H1 (cell line): ENCODE measurements around the gene STK40. TPM values are rescaled to one million over a fixed set of nuclear protein-coding genes. Genes with fewer than 3 reads are reported as not detected.

Experiments
- CTCF ChIA-PET: fragments of 300-600 bp; sonication (Branson Sonifier 250); formaldehyde crosslinking; loops from one replicate; lab custom pipeline; 2021; ENCODE audit not compliant: partially characterized antibody; lab: Charles Lee
- POLR2A ChIA-PET: fragments of 300-600 bp; sonication (Branson Sonifier 250); formaldehyde crosslinking; loops from one replicate; lab custom pipeline; 2021; ENCODE audit warnings: inconsistent platforms; ENCODE audit not compliant: partially characterized antibody; lab: Charles Lee
- DNase-seq, 2 experiments: peaks; one replicate each; pipeline versions ENCODE4 v3.0.0 to v3.0.0-alpha.2; 2010 to 2022; ENCODE audit warnings: low spot score in 2 of 2, low read depth in 1 of 2, mixed read lengths in 1 of 2
- FAIRE-seq: peaks from 2 replicates; lab custom pipeline; 2011; peaks lifted over from hg19 to GRCh38; lab: Jason Lieb, UNC
- H2AFZ ChIP-seq: 2 replicates; pipeline ENCODE4 v1.8.1; 2012; ENCODE audit warnings: low read length, inconsistent platforms
- H2AK5ac ChIP-seq: 2 replicates; pipeline ENCODE4 v1.6.1; 2013; ENCODE audit warnings: low read depth, low read length
- H2BK120ac ChIP-seq: replicated peaks from 2 replicates; pipeline ENCODE3; 2013; ENCODE audit warnings: low read depth, low read length, inconsistent platforms
- H2BK12ac ChIP-seq: 2 replicates; pipeline ENCODE4 v1.6.1; 2013; ENCODE audit warnings: low read depth, low read length
- H2BK15ac ChIP-seq: 2 replicates; pipeline ENCODE4 v1.6.1; 2013; ENCODE audit warnings: low read length
- H2BK20ac ChIP-seq: 2 replicates; pipeline ENCODE4 v1.6.1; 2013; ENCODE audit warnings: low read length
- H2BK5ac ChIP-seq: 2 replicates; pipeline ENCODE4 v1.6.1; 2013; ENCODE audit warnings: low read depth, low read length
- H3K14ac ChIP-seq: 2 replicates; pipeline ENCODE4 v1.6.1; 2013; ENCODE audit warnings: inconsistent platforms; ENCODE audit not compliant: insufficient read length
- H3K18ac ChIP-seq: 2 replicates; pipeline ENCODE4 v1.6.1; 2013; ENCODE audit warnings: low read length; ENCODE audit errors: extremely low read depth
- H3K23ac ChIP-seq: 2 replicates; pipeline ENCODE4 v1.6.1; 2013; ENCODE audit warnings: inconsistent platforms; ENCODE audit not compliant: insufficient read length
- H3K23me2 ChIP-seq: 2 replicates; pipeline ENCODE4 v1.6.1; 2013; ENCODE audit warnings: low read depth, low read length
- H3K27ac ChIP-seq: 2 replicates; pipeline ENCODE4 v1.6.1; 2011; ENCODE audit warnings: low read depth, low read length, inconsistent platforms
- H3K27me3 ChIP-seq, 4 experiments: replicated peaks in 1 of 4; 1 replicate in 1 of 4; 2 replicates in 3 of 4; pipeline versions ENCODE4 v1.6.1 to v1.8.1; 2011 to 2013; ENCODE audit warnings: low read length in 3 of 4, mild to moderate bottlenecking in 3 of 4, inconsistent platforms in 2 of 4, mixed read lengths in 2 of 4, moderate library complexity in 1 of 4; ENCODE audit not compliant: control insufficient read depth in 3 of 4, insufficient read depth in 3 of 4; ENCODE audit errors: extremely low read depth in 1 of 4
- H3K36me3 ChIP-seq, 4 experiments: 2 replicates each; pipeline versions ENCODE4 v1.6.1 to v1.8.1; 2011 to 2013; ENCODE audit warnings: mild to moderate bottlenecking in 4 of 4, low read length in 3 of 4, moderate library complexity in 2 of 4, control low read depth in 1 of 4, inconsistent platforms in 1 of 4; ENCODE audit not compliant: insufficient read depth in 4 of 4, control insufficient read depth in 2 of 4
- H3K4ac ChIP-seq: replicated peaks from 2 replicates; pipeline ENCODE3; 2013; ENCODE audit warnings: low read length, low read depth, mixed read lengths, inconsistent platforms; ENCODE audit not compliant: insufficient read length
- H3K4me1 ChIP-seq, 4 experiments: replicated peaks in 1 of 4; 1 replicate in 1 of 4; 2 replicates in 3 of 4; pipeline versions ENCODE4 v1.6.1 to v1.8.1; 2011 to 2013; ENCODE audit warnings: low read length in 3 of 4, inconsistent platforms in 2 of 4, mixed read lengths in 1 of 4; ENCODE audit not compliant: insufficient read depth in 4 of 4, control insufficient read depth in 3 of 4
- H3K4me2 ChIP-seq, 2 experiments: 2 replicates each; pipeline versions ENCODE4 v1.6.1 to v1.8.1; 2011 to 2013; ENCODE audit warnings: low read depth in 2 of 2, low read length in 2 of 2, control low read depth in 1 of 2, inconsistent platforms in 1 of 2, mild to moderate bottlenecking in 1 of 2; ENCODE audit not compliant: insufficient read depth in 1 of 2
- H3K4me3 ChIP-seq, 4 experiments: fragments of 200-600, 300-600 bp in 1 of 4; sonication (generic), shearing (Covaris generic), sonication (Bioruptor Twin) in 1 of 4; 2 replicates each; pipeline versions ENCODE4 v1.5.1 to v1.8.1; 2011 to 2016; ENCODE audit warnings: low read length in 4 of 4, low read depth in 3 of 4, control low read depth in 2 of 4, inconsistent platforms in 2 of 4, mild to moderate bottlenecking in 2 of 4, mixed read lengths in 1 of 4, moderate library complexity in 1 of 4; ENCODE audit not compliant: insufficient read depth in 2 of 4; ENCODE audit errors: extremely low read depth in 1 of 4
- H3K56ac ChIP-seq: replicated peaks from 2 replicates; pipeline ENCODE3; 2013; ENCODE audit warnings: low read depth, mild to moderate bottlenecking, mixed read lengths, low read length, inconsistent platforms; ENCODE audit not compliant: insufficient read length
- H3K79me1 ChIP-seq: 2 replicates; pipeline ENCODE4 v1.6.1; 2013; ENCODE audit warnings: low read depth, low read length, control low read depth
- H3K79me2 ChIP-seq, 2 experiments: 2 replicates each; pipeline versions ENCODE4 v1.6.1 to v1.8.1; 2012 to 2013; ENCODE audit warnings: low read length in 2 of 2, mild to moderate bottlenecking in 2 of 2, inconsistent platforms in 1 of 2; ENCODE audit not compliant: insufficient read depth in 2 of 2, control insufficient read depth in 1 of 2
- H3K9ac ChIP-seq, 4 experiments: replicated peaks in 1 of 4; 1 replicate in 1 of 4; 2 replicates in 3 of 4; pipeline versions ENCODE4 v1.6.1 to v1.8.1; 2011 to 2013; ENCODE audit warnings: low read depth in 3 of 4, low read length in 3 of 4, control low read depth in 2 of 4, mild to moderate bottlenecking in 2 of 4, moderate library complexity in 2 of 4, inconsistent platforms in 1 of 4; ENCODE audit errors: extremely low read depth in 1 of 4
- H3K9me3 ChIP-seq, 2 experiments: 2 replicates each; pipeline versions ENCODE4 v1.6.1 to v1.8.1; 2012 to 2013; ENCODE audit warnings: mild to moderate bottlenecking in 2 of 2, moderate library complexity in 2 of 2, control low read depth in 1 of 2, inconsistent platforms in 1 of 2, low read depth in 1 of 2, low read length in 1 of 2, mixed read lengths in 1 of 2; ENCODE audit not compliant: insufficient read depth in 2 of 2
- H4K20me1 ChIP-seq, 2 experiments: replicated peaks in 1 of 2; 2 replicates each; pipeline versions ENCODE3 to v1.8.1; 2011 to 2013; ENCODE audit warnings: inconsistent platforms in 2 of 2, low read length in 2 of 2, mild to moderate bottlenecking in 1 of 2; ENCODE audit not compliant: insufficient read depth in 2 of 2, control insufficient read depth in 1 of 2
- H4K5ac ChIP-seq: 2 replicates; pipeline ENCODE4 v1.6.1; 2013; ENCODE audit warnings: low read length, low read depth, mixed read lengths, inconsistent platforms; ENCODE audit not compliant: insufficient read length
- H4K8ac ChIP-seq: 2 replicates; pipeline ENCODE4 v1.8.0; 2013; ENCODE audit warnings: mild to moderate bottlenecking, moderate library complexity, low read length, inconsistent platforms; ENCODE audit not compliant: insufficient read depth; ENCODE audit errors: extremely low read depth
- H4K91ac ChIP-seq: replicated peaks from 2 replicates; pipeline ENCODE3; 2013; ENCODE audit warnings: low read length, mixed read lengths, inconsistent platforms; ENCODE audit not compliant: insufficient read length
- BACH1 ChIP-seq: IDR thresholded peaks from 2 replicates; pipeline ENCODE4 v1.6.1; 2012; ENCODE audit warnings: low read length, improper control_type of control experiment
- BCL11A ChIP-seq, 2 experiments: IDR thresholded peaks; one replicate each; pipeline ENCODE4 v1.6.1; 2011; ENCODE audit warnings: low read depth in 2 of 2, low read length in 2 of 2, mild to moderate bottlenecking in 2 of 2
- CBX8 ChIP-seq: fragments of 300-800, 300-1000 bp; sonication (generic); IDR thresholded peaks from 2 replicates; pipeline ENCODE4 v1.7.1; 2016; ENCODE audit warnings: low read depth, low read length, borderline replicate concordance
- CEBPB ChIP-seq: IDR thresholded peaks from 2 replicates; pipeline ENCODE4 v1.6.1; 2012; ENCODE audit warnings: low read depth, low read length
- EGR1 ChIP-seq: IDR thresholded peaks from 2 replicates; pipeline ENCODE4 v1.6.1; 2011; ENCODE audit warnings: low read depth, low read length, borderline replicate concordance
- FOSL1 ChIP-seq: IDR thresholded peaks from 2 replicates; pipeline ENCODE4 v1.6.1; 2011; ENCODE audit warnings: mild to moderate bottlenecking, low read depth, low read length, moderate library complexity; ENCODE audit not compliant: insufficient read depth
- MAFK ChIP-seq: IDR thresholded peaks from 2 replicates; pipeline ENCODE4 v1.6.1; 2012; ENCODE audit warnings: low read depth, mild to moderate bottlenecking, improper control_type of control experiment, low read length
- NANOG ChIP-seq: IDR thresholded peaks from 2 replicates; pipeline ENCODE4 v1.6.1; 2011; ENCODE audit warnings: low read length, low read depth, mild to moderate bottlenecking, inconsistent platforms; ENCODE audit not compliant: insufficient read depth, poor library complexity, severe bottlenecking
- SRF ChIP-seq: IDR thresholded peaks from 2 replicates; pipeline ENCODE4 v1.6.1; 2011; ENCODE audit warnings: mild to moderate bottlenecking, low read depth, low read length, moderate library complexity
- YY1 ChIP-seq: IDR thresholded peaks from 2 replicates; pipeline ENCODE4 v1.6.1; 2011; ENCODE audit warnings: low read depth, mild to moderate bottlenecking, low read length
- WGBS, 2 experiments: shearing (Covaris generic) in 1 of 2; methylation state at CpG; one replicate each; pipeline versions ENCODE4 v1.1.6 to v1.1.7; 2013 to 2015; ENCODE audit warnings: low lambda C conversion rate in 2 of 2, mixed read lengths in 2 of 2, inconsistent platforms in 1 of 2, low coverage in 1 of 2, missing lambda C conversion rate in 1 of 2; ENCODE audit not compliant: insufficient replicate concordance in 2 of 2, insufficient coverage in 1 of 2, insufficient read length in 1 of 2; ENCODE audit errors: extremely low coverage in 1 of 2, missing lambda C conversion rate in 1 of 2; 5-methylcytosine and 5-hydroxymethylcytosine counted together
- polyA plus RNA-seq, 7 experiments: library from polyadenylated mRNA; depleted of rRNA in 3 of 7; stranded (reverse) in 5 of 7; unstranded in 2 of 7; fragments of >200 nt in 5 of 7; fragments of 200-250 nt in 2 of 7; gene quantifications; 1 replicate in 5 of 7; 2 replicates in 1 of 7; 4 replicates in 1 of 7; pipeline versions ENCODE4 v1.2.1 to v1.2.3, GENCODE V29; 2011 to 2013; ENCODE audit warnings: missing spikeins in 2 of 7, mixed read lengths in 2 of 7
- total RNA-seq: library from RNA; stranded (reverse); fragmentation: NEBNext Ultra II Directional; extraction: Animal tissue kit (Norgen Biotek cat#: 25700); gene quantifications from 2 replicates; pipeline ENCODE4 v1.2.1, GENCODE V29; 2021
- TF ChIP-seq, protein P1 (sequence below), 3 experiments: IDR thresholded peaks; 1 replicate in 2 of 3; 2 replicates in 1 of 3; pipeline versions ENCODE4 v1.5.1 to v1.6.1; 2011; ENCODE audit warnings: low read length in 3 of 3, mild to moderate bottlenecking in 3 of 3, inconsistent platforms in 2 of 3, low read depth in 1 of 3, moderate library complexity in 1 of 3; ENCODE audit not compliant: insufficient read depth in 1 of 3; ENCODE audit errors: control extremely low read depth in 1 of 3

STK40 gene
- total and polyA plus RNA-seq, 2 of the 8 experiments (the other 6 are each of a cell fraction or from before 2014, with no cell fraction given), result 13.6 to 28.6 TPM

DNA sequence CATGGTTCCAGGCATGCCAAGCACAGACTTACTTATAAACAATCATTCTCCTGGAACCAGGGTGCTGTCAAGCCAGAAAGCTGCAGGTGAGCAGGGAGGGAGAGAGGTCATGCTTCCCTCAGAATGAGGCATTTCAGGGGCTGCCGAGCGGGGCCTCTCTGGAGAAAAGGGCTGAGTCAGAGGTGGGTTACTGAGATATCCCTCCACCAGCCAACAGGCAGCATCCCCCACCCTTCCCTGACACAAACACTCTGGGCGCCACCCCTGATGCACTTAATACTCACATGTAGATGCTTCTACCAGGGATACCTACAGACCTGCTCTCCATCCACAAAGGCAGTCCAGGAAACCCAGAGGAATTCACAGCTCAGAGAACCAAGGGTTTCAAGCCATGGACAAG lies 13.1 kb downstream of the STK40 start:
- H3K18ac ChIP-seq, result no peak overlapping the region; the same call in 1 of the 2 replicates
- H3K56ac ChIP-seq, result no peak overlapping the region
- H3K4ac ChIP-seq, result peak overlapping the region; percentile 85
- no peaks in the 10 kb centered on the region for H3K27me3 ChIP-seq
- peak overlapping the region; percentile 39; the same call in 1 of the 2 replicates for H2BK12ac ChIP-seq
- H4K8ac ChIP-seq, result no peak overlapping the region
- H2BK5ac ChIP-seq, result peak overlapping the region; percentile 4; the same call in 1 of the 2 replicates
- DNase-seq, result no peak
- peaks cover 12 to 34% (median 20%) of the 10 kb centered on the region in 4 experiments for H3K4me1 ChIP-seq
- peaks cover 0 to 9% of the 10 kb centered on the region in 2 experiments for H4K20me1 ChIP-seq
- H2AFZ ChIP-seq, result no peak overlapping the region
- no peaks in the 10 kb centered on the region for H3K23me2 ChIP-seq
- H3K4me2 ChIP-seq, result no peak overlapping the region; a peak in 1 of 4 replicates
- H3K79me1 ChIP-seq, result no peaks in the 10 kb centered on the region; the same call in 1 of the 2 replicates
- peaks cover 0 to 42% of the 10 kb centered on the region in 2 experiments; a peak in 2 of 4 replicates for H3K79me2 ChIP-seq
- WGBS, 2 experiments, result 77% methylated on average over 3 of the region's 3 CpGs; no CpG with 5 or more reads in 1 of the 2 experiments
- H3K9ac ChIP-seq, result 0 out of 7 replicates have a peak overlapping the region, but pooled peaks of 1 of the 4 experiments have one; percentile 1
- H4K5ac ChIP-seq, result no peak overlapping the region
- POLR2A ChIA-PET, result no interaction called here
- peak overlapping the region; percentile 94; the same call in 1 of the 2 replicates for H2BK15ac ChIP-seq
- no peaks in the 10 kb centered on the region for H3K36me3 ChIP-seq
- peak overlapping the region; percentile 82; the same call in 1 of the 2 replicates for H2BK20ac ChIP-seq
- peak overlapping the region; percentile 61 for H4K91ac ChIP-seq
- H3K23ac ChIP-seq, result no peak overlapping the region
- no peak for FAIRE-seq
- H3K27ac ChIP-seq, result no peak overlapping the region
- peak overlapping the region; percentile 46; the same call in 1 of the 2 replicates for H2AK5ac ChIP-seq
- H3K9me3 ChIP-seq, result no peaks in the 10 kb centered on the region
- CTCF ChIA-PET, result interaction anchor here (1.2 to 7.9 kb wide), 3 partner anchors 8 to 47 kb away, joined by 3 to 90 read pairs (median 4); partner anchors contain the start of genes LSM10 and STK40
- H2BK120ac ChIP-seq, result no peak overlapping the region
- no peak overlapping the region for H3K14ac ChIP-seq
- no peak overlapping the region; a peak in 1 of 8 replicates for H3K4me3 ChIP-seq
- TF ChIP-seq CBX8 (no peak), EGR1 (no peak), SRF (no peak), BCL11A (IDR thresholded peaks at IDR 0.05; ENCODE audit: low read depth in 2 of 2, low read length in 2 of 2) (no peak), NANOG (no peak), MAFK (peak; percentile 81; the same call in 1 of the 2 replicates), FOSL1 (no peak), BACH1 (peak; percentile 93), YY1 (no peak), CEBPB (no peak)
- TF ChIP-seq, protein P1, sequence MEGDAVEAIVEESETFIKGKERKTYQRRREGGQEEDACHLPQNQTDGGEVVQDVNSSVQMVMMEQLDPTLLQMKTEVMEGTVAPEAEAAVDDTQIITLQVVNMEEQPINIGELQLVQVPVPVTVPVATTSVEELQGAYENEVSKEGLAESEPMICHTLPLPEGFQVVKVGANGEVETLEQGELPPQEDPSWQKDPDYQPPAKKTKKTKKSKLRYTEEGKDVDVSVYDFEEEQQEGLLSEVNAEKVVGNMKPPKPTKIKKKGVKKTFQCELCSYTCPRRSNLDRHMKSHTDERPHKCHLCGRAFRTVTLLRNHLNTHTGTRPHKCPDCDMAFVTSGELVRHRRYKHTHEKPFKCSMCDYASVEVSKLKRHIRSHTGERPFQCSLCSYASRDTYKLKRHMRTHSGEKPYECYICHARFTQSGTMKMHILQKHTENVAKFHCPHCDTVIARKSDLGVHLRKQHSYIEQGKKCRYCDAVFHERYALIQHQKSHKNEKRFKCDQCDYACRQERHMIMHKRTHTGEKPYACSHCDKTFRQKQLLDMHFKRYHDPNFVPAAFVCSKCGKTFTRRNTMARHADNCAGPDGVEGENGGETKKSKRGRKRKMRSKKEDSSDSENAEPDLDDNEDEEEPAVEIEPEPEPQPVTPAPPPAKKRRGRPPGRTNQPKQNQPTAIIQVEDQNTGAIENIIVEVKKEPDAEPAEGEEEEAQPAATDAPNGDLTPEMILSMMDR (IDR thresholded peaks at IDR 0.05; ENCODE audit: control extremely low read depth in 1 of 3, insufficient read depth in 1 of 3, low read depth in 1 of 3, low read length in 3 of 3), result no peak
